Activated T-helper 17 cell treated with anti-CD3 and anti-CD28 coated beads, Interleukin-2, amount 50 U/mL, for 72 hours (primary cell): Measurements from ENCODE around the gene CECR2. TPM values are rescaled to one million over a fixed set of nuclear protein-coding genes. Genes with fewer than 3 reads are reported as not detected.

Source experiments
- ATAC-seq: fragments of 150-1000 bp; cut with Tn5 transposase; replicated peaks from 2 replicates; pipeline ENCODE4 v1.10.0; 2021; ENCODE audit warnings: mild to moderate bottlenecking, moderate library complexity
- H3K27ac Mint-ChIP-seq: one replicate; pipeline ENCODE4 v1.8.0; 2022; ENCODE audit warnings: mixed read lengths
- H3K27me3 Mint-ChIP-seq: one replicate; pipeline ENCODE4 v1.8.0; 2022; ENCODE audit warnings: mixed read lengths
- H3K36me3 Mint-ChIP-seq: one replicate; pipeline ENCODE4 v1.8.0; 2022; ENCODE audit warnings: low read depth, mild to moderate bottlenecking, mixed read lengths
- H3K4me1 Mint-ChIP-seq: one replicate; pipeline ENCODE4 v1.8.0; 2022; ENCODE audit warnings: mixed read lengths
- H3K4me3 Mint-ChIP-seq: one replicate; pipeline ENCODE4 v1.8.0; 2022; ENCODE audit warnings: mild to moderate bottlenecking, mixed read lengths
- H3K9me3 Mint-ChIP-seq: one replicate; pipeline ENCODE4 v1.8.0; 2022; ENCODE audit warnings: mixed read lengths
- total RNA-seq, 2 donors: library from RNA; stranded (reverse); gene quantifications; one replicate each; pipeline ENCODE4 v1.2.3, GENCODE V29; 2022

Gene CECR2
- total RNA-seq, 2 donors from 2014 or later: 0.06 to 0.19 TPM

- no peak overlapping the region for H3K27ac Mint-ChIP-seq
- no peak overlapping the region for H3K4me3 Mint-ChIP-seq
- H3K9me3 Mint-ChIP-seq: no peaks in the 10 kb centered on the region
- ATAC-seq: no peak
- no peaks in the 10 kb centered on the region for H3K36me3 Mint-ChIP-seq
- no peaks in the 10 kb centered on the region for H3K4me1 Mint-ChIP-seq
- H3K27me3 Mint-ChIP-seq: peaks cover 9% of the 10 kb centered on the region
Observed at GRCh38 chr22:17349172-17349571, 20.1 kb upstream of the CECR2 start.

- no peak overlapping the region for H3K27ac Mint-ChIP-seq
Observed at GRCh38 chr22:17350292-17350691, 19.0 kb upstream of the CECR2 start.

GRCh38 chr22:17352798-17353197 is 16.5 kb upstream of the CECR2 start:
- no peak for ATAC-seq
- Mint-ChIP-seq H3K27me3 (peaks cover 12% of the 10 kb centered on the region), H3K4me1 (no peaks in the 10 kb centered on the region), H3K36me3 (no peaks in the 10 kb centered on the region), H3K4me3 (no peak overlapping the region), H3K27ac (no peak overlapping the region), H3K9me3 (no peaks in the 10 kb centered on the region)

More at GRCh38 chr22:17350292-17350691, 19.0 kb upstream of the CECR2 start:
- ATAC-seq: no peak
- no peak overlapping the region for H3K4me3 Mint-ChIP-seq
- H3K4me1 Mint-ChIP-seq: no peaks in the 10 kb centered on the region
- peaks cover 9% of the 10 kb centered on the region for H3K27me3 Mint-ChIP-seq
- no peaks in the 10 kb centered on the region for H3K36me3 Mint-ChIP-seq
- no peaks in the 10 kb centered on the region for H3K9me3 Mint-ChIP-seq

GRCh38 chr22:17357688-17358087 is 11.6 kb upstream of the CECR2 start:
- Mint-ChIP-seq H3K4me1 (no peaks in the 10 kb centered on the region), H3K4me3 (no peak overlapping the region), H3K9me3 (no peaks in the 10 kb centered on the region), H3K27me3 (peaks cover 8% of the 10 kb centered on the region), H3K36me3 (no peaks in the 10 kb centered on the region), H3K27ac (no peak overlapping the region)
- no peak for ATAC-seq

GRCh38 chr22:17358415-17358814 is 10.8 kb upstream of the CECR2 start:
- no peak overlapping the region for H3K4me3 Mint-ChIP-seq
- no peak for ATAC-seq
- H3K27me3 Mint-ChIP-seq: peaks cover 12% of the 10 kb centered on the region
- H3K27ac Mint-ChIP-seq: no peak overlapping the region
- no peaks in the 10 kb centered on the region for H3K4me1 Mint-ChIP-seq
- H3K36me3 Mint-ChIP-seq: no peaks in the 10 kb centered on the region
- no peaks in the 10 kb centered on the region for H3K9me3 Mint-ChIP-seq

GRCh38 chr22:17359501-17359900 is 9.8 kb upstream of the CECR2 start:
- no peak overlapping the region for H3K27ac Mint-ChIP-seq
- no peak overlapping the region for H3K4me3 Mint-ChIP-seq
- no peaks in the 10 kb centered on the region for H3K9me3 Mint-ChIP-seq
- no peak for ATAC-seq
- H3K27me3 Mint-ChIP-seq: peaks cover 13% of the 10 kb centered on the region
- no peaks in the 10 kb centered on the region for H3K4me1 Mint-ChIP-seq
- H3K36me3 Mint-ChIP-seq: no peaks in the 10 kb centered on the region

- no peaks in the 10 kb centered on the region for H3K9me3 Mint-ChIP-seq
- H3K4me3 Mint-ChIP-seq: no peak overlapping the region
- peaks cover 53% of the 10 kb centered on the region for H3K27me3 Mint-ChIP-seq
- peaks cover 6% of the 10 kb centered on the region for H3K36me3 Mint-ChIP-seq
- no peak overlapping the region for H3K27ac Mint-ChIP-seq
- ATAC-seq: no peak
- H3K4me1 Mint-ChIP-seq: peaks cover 12% of the 10 kb centered on the region
Observed at GRCh38 chr22:17366329-17366728, 2.9 kb upstream of the CECR2 start.

- Mint-ChIP-seq H3K4me1 (peaks cover 12% of the 10 kb centered on the region), H3K36me3 (peaks cover 6% of the 10 kb centered on the region), H3K9me3 (no peaks in the 10 kb centered on the region), H3K4me3 (no peak overlapping the region), H3K27me3 (peaks cover 53% of the 10 kb centered on the region), H3K27ac (no peak overlapping the region)
- no peak for ATAC-seq
Observed at GRCh38 chr22:17366830-17367229, 2.4 kb upstream of the CECR2 start.

- Mint-ChIP-seq H3K4me1 (peaks cover 12% of the 10 kb centered on the region), H3K4me3 (peak overlapping the region; percentile 58), H3K27me3 (peaks cover 52% of the 10 kb centered on the region), H3K9me3 (no peaks in the 10 kb centered on the region), H3K27ac (no peak overlapping the region), H3K36me3 (peaks cover 6% of the 10 kb centered on the region)
- ATAC-seq: no peak
Observed at GRCh38 chr22:17368144-17368543, 1.1 kb upstream of the CECR2 start.

- Mint-ChIP-seq H3K9me3 (no peaks in the 10 kb centered on the region), H3K27me3 (peaks cover 53% of the 10 kb centered on the region), H3K36me3 (peaks cover 6% of the 10 kb centered on the region), H3K4me1 (peaks cover 12% of the 10 kb centered on the region), H3K4me3 (peak overlapping the region; percentile 58), H3K27ac (no peak overlapping the region)
- ATAC-seq: no peak
Observed at GRCh38 chr22:17368554-17369438, 464 bp upstream of the CECR2 start.

- Mint-ChIP-seq H3K4me1 (peaks cover 12% of the 10 kb centered on the region), H3K27ac (no peak overlapping the region), H3K4me3 (peak overlapping the region; percentile 49), H3K36me3 (peaks cover 6% of the 10 kb centered on the region), H3K27me3 (peaks cover 51% of the 10 kb centered on the region), H3K9me3 (no peaks in the 10 kb centered on the region)
- ATAC-seq: no peak
Observed at GRCh38 chr22:17370026-17370765, 936 bp downstream of the CECR2 start.

GRCh38 chr22:17370766-17371432 is 1.6 kb downstream of the CECR2 start:
- Mint-ChIP-seq H3K27me3 (peaks cover 53% of the 10 kb centered on the region), H3K27ac (no peak overlapping the region)
- no peak for ATAC-seq

GRCh38 chr22:17371448-17371847 is 2.2 kb downstream of the CECR2 start:
- Mint-ChIP-seq H3K27ac (no peak overlapping the region), H3K27me3 (peaks cover 53% of the 10 kb centered on the region), H3K4me1 (peaks cover 12% of the 10 kb centered on the region), H3K36me3 (peaks cover 6% of the 10 kb centered on the region), H3K9me3 (no peaks in the 10 kb centered on the region), H3K4me3 (peak overlapping the region; percentile 49)
- no peak for ATAC-seq

More at GRCh38 chr22:17370766-17371432, 1.6 kb downstream of the CECR2 start:
- Mint-ChIP-seq H3K4me1 (peaks cover 12% of the 10 kb centered on the region), H3K9me3 (no peaks in the 10 kb centered on the region), H3K4me3 (peak overlapping the region; percentile 49), H3K36me3 (peaks cover 6% of the 10 kb centered on the region)

- Mint-ChIP-seq H3K36me3 (peaks cover 6% of the 10 kb centered on the region), H3K4me3 (no peak overlapping the region), H3K9me3 (no peaks in the 10 kb centered on the region), H3K4me1 (peaks cover 7% of the 10 kb centered on the region), H3K27me3 (peaks cover 33% of the 10 kb centered on the region), H3K27ac (no peak overlapping the region)
- no peak for ATAC-seq
Observed at GRCh38 chr22:17373855-17374254, 4.6 kb downstream of the CECR2 start.
